Stomach (tissue), 4 donors: ENCODE results near the gene TMEM25.

Source experiments
- EP300 ChIP-seq: sonication (generic); formaldehyde crosslinking; IDR thresholded peaks from one replicate; pipeline ENCODE4 v1.6.1; 2017; ENCODE audit warnings: antibody characterized with exemption
- POLR2A ChIP-seq, 4 donors: fragments of 450-650 bp; IDR thresholded peaks; one replicate each; pipeline ENCODE4 v1.6.1; 2016; ENCODE audit warnings: antibody characterized with exemption in 4 of 4, control low read depth in 2 of 4, mild to moderate bottlenecking in 1 of 4, moderate library complexity in 1 of 4
- POLR2AphosphoS5 ChIP-seq, 3 donors: sonication (generic); formaldehyde crosslinking; IDR thresholded peaks; one replicate each; pipeline ENCODE4 v1.6.1; 2016; ENCODE audit warnings: antibody characterized with exemption in 3 of 3
- TF ChIP-seq, protein P1 (sequence below), 7 experiments: fragments of 450-650 bp in 4 of 7; fragments of 200-600 bp in 3 of 7; sonication (generic) in 3 of 7; IDR thresholded peaks; one replicate each; pipeline ENCODE4 v1.5.1; 2016 to 2019; ENCODE audit warnings: antibody characterized with exemption in 7 of 7, control low read depth in 2 of 7, mild to moderate bottlenecking in 1 of 7

DNA sequence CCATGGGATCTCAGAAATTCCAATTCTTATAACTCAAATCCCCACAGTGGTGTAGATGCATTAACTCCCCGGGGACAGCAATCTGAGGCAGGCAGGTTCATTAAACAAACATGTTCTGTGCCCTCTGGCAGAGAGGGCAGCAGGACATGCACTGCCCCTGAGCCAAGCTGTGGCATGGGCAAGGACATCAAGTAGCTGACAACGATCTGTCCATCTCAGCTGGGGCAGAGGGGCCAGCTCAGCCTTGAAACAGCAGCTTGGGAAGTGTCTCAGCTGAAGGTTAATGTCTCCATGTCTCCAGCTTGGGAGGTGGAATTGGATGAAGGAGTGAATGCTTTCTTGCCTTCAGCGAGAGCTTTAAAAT lies 13.6 kb downstream of the TMEM25 start:
- TF ChIP-seq, protein P1, sequence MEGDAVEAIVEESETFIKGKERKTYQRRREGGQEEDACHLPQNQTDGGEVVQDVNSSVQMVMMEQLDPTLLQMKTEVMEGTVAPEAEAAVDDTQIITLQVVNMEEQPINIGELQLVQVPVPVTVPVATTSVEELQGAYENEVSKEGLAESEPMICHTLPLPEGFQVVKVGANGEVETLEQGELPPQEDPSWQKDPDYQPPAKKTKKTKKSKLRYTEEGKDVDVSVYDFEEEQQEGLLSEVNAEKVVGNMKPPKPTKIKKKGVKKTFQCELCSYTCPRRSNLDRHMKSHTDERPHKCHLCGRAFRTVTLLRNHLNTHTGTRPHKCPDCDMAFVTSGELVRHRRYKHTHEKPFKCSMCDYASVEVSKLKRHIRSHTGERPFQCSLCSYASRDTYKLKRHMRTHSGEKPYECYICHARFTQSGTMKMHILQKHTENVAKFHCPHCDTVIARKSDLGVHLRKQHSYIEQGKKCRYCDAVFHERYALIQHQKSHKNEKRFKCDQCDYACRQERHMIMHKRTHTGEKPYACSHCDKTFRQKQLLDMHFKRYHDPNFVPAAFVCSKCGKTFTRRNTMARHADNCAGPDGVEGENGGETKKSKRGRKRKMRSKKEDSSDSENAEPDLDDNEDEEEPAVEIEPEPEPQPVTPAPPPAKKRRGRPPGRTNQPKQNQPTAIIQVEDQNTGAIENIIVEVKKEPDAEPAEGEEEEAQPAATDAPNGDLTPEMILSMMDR (IDR thresholded peaks at IDR 0.05), result no peak
- TF ChIP-seq EP300 (no peak), POLR2A (IDR thresholded peaks at IDR 0.05) (no peak), POLR2AphosphoS5 (IDR thresholded peaks at IDR 0.05) (no peak)
